SK-N-SH treated with all-trans-retinoic acid at 6 μM for 48 hours (cell line): ENCODE measurements around the gene ZNF611.

Experiments
- ARNTL ChIP-seq: fragments of 450-650 bp; formaldehyde crosslinking; IDR thresholded peaks from 2 replicates; pipeline ENCODE4 v1.5.0; 2020; ENCODE audit warnings: low read depth, mild to moderate bottlenecking, moderate library complexity, borderline replicate concordance
- BACH2 ChIP-seq: fragments of 250-450 bp; sonication (Bioruptor Pico); IDR thresholded peaks from 2 replicates; pipeline ENCODE4 v1.9.0; 2021; ENCODE audit warnings: mild to moderate bottlenecking, borderline replicate concordance
- ISL1 ChIP-seq: fragments of 250-450 bp; sonication (Bioruptor Pico); IDR thresholded peaks from 2 replicates; pipeline ENCODE4 v2.1.2; 2022; ENCODE audit warnings: mild to moderate bottlenecking, moderate library complexity
- OSR1 ChIP-seq: fragments of 250-450 bp; sonication (Bioruptor Pico); IDR thresholded peaks from 2 replicates; pipeline ENCODE4 v1.8.0; 2022; ENCODE audit warnings: moderate library complexity, mild to moderate bottlenecking, inconsistent platforms
- RARB ChIP-seq: fragments of 250-450 bp; sonication (Bioruptor Pico); IDR thresholded peaks from 2 replicates; pipeline ENCODE4 v1.8.0; 2021; ENCODE audit warnings: mild to moderate bottlenecking, moderate library complexity
- TOX ChIP-seq: fragments of 250-450 bp; sonication (Bioruptor Pico); IDR thresholded peaks from 2 replicates; pipeline ENCODE4 v1.8.0; 2021; ENCODE audit warnings: mild to moderate bottlenecking, moderate library complexity, borderline replicate concordance
- ZFP3 ChIP-seq: fragments of 250-450 bp; sonication (Bioruptor Pico); IDR thresholded peaks from 2 replicates; pipeline ENCODE4 v1.5.0; 2020; ENCODE audit warnings: mild to moderate bottlenecking, moderate library complexity
- ZNF70 ChIP-seq: fragments of 450-650 bp; formaldehyde crosslinking; IDR thresholded peaks from 2 replicates; pipeline ENCODE4 v1.5.0; 2020; ENCODE audit warnings: mild to moderate bottlenecking, moderate library complexity
- ZNF8 ChIP-seq: fragments of 450-650 bp; formaldehyde crosslinking; IDR thresholded peaks from 2 replicates; pipeline ENCODE4 v1.5.0; 2020; ENCODE audit warnings: mild to moderate bottlenecking, moderate library complexity
- TF ChIP-seq, protein P1 (sequence below): fragments of 250-450 bp; sonication (Bioruptor Pico); IDR thresholded peaks from 2 replicates; pipeline ENCODE4 v1.8.0; 2020; ENCODE audit warnings: mild to moderate bottlenecking, moderate library complexity, borderline replicate concordance

DNA sequence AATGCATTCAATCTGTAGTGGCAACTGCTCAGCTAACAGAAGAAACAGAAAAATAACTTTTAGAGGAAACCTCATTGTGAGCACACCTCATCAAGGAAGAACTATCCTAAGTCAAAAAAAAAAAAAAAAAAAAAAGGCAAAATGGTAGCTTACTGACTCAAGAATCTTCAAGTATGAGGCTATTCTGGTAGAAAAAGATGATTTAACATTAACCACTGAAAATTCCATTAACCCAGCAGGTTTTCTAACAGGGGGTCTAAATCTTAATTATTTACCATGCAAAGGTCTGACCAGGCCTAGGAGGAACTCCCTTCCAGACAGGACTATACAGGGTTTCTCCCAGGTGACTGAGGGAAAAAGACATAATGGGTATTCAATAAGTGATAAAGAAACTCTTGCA, 68.3 kb downstream of the ZNF611 start:
- TF ChIP-seq, protein P1, sequence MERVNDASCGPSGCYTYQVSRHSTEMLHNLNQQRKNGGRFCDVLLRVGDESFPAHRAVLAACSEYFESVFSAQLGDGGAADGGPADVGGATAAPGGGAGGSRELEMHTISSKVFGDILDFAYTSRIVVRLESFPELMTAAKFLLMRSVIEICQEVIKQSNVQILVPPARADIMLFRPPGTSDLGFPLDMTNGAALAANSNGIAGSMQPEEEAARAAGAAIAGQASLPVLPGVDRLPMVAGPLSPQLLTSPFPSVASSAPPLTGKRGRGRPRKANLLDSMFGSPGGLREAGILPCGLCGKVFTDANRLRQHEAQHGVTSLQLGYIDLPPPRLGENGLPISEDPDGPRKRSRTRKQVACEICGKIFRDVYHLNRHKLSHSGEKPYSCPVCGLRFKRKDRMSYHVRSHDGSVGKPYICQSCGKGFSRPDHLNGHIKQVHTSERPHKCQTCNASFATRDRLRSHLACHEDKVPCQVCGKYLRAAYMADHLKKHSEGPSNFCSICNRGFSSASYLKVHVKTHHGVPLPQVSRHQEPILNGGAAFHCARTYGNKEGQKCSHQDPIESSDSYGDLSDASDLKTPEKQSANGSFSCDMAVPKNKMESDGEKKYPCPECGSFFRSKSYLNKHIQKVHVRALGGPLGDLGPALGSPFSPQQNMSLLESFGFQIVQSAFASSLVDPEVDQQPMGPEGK (CRISPR knock-in tag) = no peak
- TF ChIP-seq ZFP3 (no peak), TOX (CRISPR knock-in tag) (no peak), ISL1 (CRISPR knock-in tag) (no peak), OSR1 (CRISPR knock-in tag) (no peak), ARNTL (CRISPR knock-in tag) (no peak), ZNF8 (CRISPR knock-in tag) (no peak), ZNF70 (CRISPR knock-in tag) (no peak), RARB (CRISPR knock-in tag) (no peak), BACH2 (CRISPR knock-in tag) (no peak)
